Measurements from ENCODE around the gene WRNIP1. TPM values are rescaled to one million over a fixed set of nuclear protein-coding genes. Genes with fewer than 3 reads are reported as not detected.

The WRNIP1 gene
- total RNA-seq, 1 experiment from 2014 or later, result 36.3 TPM

GRCh38 chr6:2745246-2745645 lies 19.9 kb upstream of the WRNIP1 start:
- DNase-seq (ENCODE audit: low spot score) (no peak), ATAC-seq (no peak)
- Mint-ChIP-seq H3K4me1 (peaks cover 19% of the 10 kb centered on the region), H3K36me3 (no peaks in the 10 kb centered on the region), H3K27ac (no peak overlapping the region), H3K4me3 (no peak overlapping the region), H3K9me3 (no peaks in the 10 kb centered on the region; the same call in 1 of the 2 replicates), H3K27me3 (ENCODE audit: low read depth) (no peaks in the 10 kb centered on the region)
- TF ChIP-seq ATF3 (CRISPR knock-in tag; conservative IDR thresholded peaks at IDR 0.05) (no peak), NR2C2 (CRISPR knock-in tag; IDR thresholded peaks at IDR 0.05) (no peak), ZNF317 (CRISPR knock-in tag; IDR thresholded peaks at IDR 0.05; ENCODE audit: borderline replicate concordance, low read depth) (no peak), GRHL2 (CRISPR knock-in tag; IDR thresholded peaks at IDR 0.05; ENCODE audit: insufficient replicate concordance, severe bottlenecking) (no peak), KAT7 (CRISPR knock-in tag; IDR thresholded peaks at IDR 0.05; ENCODE audit: borderline replicate concordance) (no peak), ATF1 (CRISPR knock-in tag; IDR thresholded peaks at IDR 0.05) (no peak), HMGA2 (CRISPR knock-in tag; IDR thresholded peaks at IDR 0.05) (no peak), ATF2 (CRISPR knock-in tag; IDR thresholded peaks at IDR 0.05; ENCODE audit: borderline replicate concordance, low read depth) (no peak), SOX15 (CRISPR knock-in tag; IDR thresholded peaks at IDR 0.05) (no peak), IRF2 (CRISPR knock-in tag; IDR thresholded peaks at IDR 0.05; ENCODE audit: borderline replicate concordance, low read depth) (no peak), USF2 (CRISPR knock-in tag; IDR thresholded peaks at IDR 0.05) (no peak), FOXJ3 (CRISPR knock-in tag; IDR thresholded peaks at IDR 0.05; ENCODE audit: borderline replicate concordance) (no peak)
- TF ChIP-seq, protein P1, sequence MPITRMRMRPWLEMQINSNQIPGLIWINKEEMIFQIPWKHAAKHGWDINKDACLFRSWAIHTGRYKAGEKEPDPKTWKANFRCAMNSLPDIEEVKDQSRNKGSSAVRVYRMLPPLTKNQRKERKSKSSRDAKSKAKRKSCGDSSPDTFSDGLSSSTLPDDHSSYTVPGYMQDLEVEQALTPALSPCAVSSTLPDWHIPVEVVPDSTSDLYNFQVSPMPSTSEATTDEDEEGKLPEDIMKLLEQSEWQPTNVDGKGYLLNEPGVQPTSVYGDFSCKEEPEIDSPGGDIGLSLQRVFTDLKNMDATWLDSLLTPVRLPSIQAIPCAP (CRISPR knock-in tag; IDR thresholded peaks at IDR 0.05), result no peak
- TF ChIP-seq, protein P2, sequence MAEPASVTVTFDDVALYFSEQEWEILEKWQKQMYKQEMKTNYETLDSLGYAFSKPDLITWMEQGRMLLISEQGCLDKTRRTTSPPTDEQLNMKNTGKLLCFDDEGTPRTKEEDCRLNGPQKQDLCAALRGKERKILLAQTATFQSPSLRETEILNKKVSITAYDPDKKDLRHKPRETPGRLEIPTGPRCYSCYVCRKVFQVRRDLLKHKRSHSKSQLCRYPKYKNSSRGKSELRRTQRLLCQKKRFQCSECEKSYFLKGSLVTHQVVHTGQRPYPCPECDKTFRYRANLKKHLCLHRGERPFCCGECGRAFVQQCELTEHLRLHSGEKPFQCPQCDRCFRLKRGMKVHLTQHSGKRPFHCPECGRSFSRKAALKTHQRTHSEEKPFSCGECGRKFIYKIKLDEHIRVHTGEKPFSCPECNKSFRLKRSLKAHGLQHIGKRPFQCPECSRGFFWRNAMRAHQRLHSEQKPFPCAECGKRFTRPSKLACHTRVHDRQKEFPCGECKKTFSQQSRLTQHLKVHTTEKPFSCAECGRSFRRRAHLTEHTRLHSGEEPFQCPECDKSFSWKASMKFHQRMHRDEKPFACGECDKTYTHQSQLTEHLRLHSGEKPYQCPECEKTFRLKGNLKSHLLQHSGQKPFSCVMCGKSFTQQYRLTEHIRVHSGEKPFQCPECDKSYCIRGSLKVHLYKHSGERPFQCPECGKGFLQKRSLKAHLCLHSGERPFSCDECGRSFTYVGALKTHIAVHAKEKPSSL (CRISPR knock-in tag; conservative IDR thresholded peaks at IDR 0.05), result no peak
- TF ChIP-seq, protein P3, sequence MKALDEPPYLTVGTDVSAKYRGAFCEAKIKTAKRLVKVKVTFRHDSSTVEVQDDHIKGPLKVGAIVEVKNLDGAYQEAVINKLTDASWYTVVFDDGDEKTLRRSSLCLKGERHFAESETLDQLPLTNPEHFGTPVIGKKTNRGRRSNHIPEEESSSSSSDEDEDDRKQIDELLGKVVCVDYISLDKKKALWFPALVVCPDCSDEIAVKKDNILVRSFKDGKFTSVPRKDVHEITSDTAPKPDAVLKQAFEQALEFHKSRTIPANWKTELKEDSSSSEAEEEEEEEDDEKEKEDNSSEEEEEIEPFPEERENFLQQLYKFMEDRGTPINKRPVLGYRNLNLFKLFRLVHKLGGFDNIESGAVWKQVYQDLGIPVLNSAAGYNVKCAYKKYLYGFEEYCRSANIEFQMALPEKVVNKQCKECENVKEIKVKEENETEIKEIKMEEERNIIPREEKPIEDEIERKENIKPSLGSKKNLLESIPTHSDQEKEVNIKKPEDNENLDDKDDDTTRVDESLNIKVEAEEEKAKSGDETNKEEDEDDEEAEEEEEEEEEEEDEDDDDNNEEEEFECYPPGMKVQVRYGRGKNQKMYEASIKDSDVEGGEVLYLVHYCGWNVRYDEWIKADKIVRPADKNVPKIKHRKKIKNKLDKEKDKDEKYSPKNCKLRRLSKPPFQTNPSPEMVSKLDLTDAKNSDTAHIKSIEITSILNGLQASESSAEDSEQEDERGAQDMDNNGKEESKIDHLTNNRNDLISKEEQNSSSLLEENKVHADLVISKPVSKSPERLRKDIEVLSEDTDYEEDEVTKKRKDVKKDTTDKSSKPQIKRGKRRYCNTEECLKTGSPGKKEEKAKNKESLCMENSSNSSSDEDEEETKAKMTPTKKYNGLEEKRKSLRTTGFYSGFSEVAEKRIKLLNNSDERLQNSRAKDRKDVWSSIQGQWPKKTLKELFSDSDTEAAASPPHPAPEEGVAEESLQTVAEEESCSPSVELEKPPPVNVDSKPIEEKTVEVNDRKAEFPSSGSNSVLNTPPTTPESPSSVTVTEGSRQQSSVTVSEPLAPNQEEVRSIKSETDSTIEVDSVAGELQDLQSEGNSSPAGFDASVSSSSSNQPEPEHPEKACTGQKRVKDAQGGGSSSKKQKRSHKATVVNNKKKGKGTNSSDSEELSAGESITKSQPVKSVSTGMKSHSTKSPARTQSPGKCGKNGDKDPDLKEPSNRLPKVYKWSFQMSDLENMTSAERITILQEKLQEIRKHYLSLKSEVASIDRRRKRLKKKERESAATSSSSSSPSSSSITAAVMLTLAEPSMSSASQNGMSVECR (CRISPR knock-in tag; IDR thresholded peaks at IDR 0.05; ENCODE audit: borderline replicate concordance), result no peak
- TF ChIP-seq, protein P4, sequence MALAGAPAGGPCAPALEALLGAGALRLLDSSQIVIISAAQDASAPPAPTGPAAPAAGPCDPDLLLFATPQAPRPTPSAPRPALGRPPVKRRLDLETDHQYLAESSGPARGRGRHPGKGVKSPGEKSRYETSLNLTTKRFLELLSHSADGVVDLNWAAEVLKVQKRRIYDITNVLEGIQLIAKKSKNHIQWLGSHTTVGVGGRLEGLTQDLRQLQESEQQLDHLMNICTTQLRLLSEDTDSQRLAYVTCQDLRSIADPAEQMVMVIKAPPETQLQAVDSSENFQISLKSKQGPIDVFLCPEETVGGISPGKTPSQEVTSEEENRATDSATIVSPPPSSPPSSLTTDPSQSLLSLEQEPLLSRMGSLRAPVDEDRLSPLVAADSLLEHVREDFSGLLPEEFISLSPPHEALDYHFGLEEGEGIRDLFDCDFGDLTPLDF (CRISPR knock-in tag; IDR thresholded peaks at IDR 0.05), result no peak
- TF ChIP-seq, protein P5, sequence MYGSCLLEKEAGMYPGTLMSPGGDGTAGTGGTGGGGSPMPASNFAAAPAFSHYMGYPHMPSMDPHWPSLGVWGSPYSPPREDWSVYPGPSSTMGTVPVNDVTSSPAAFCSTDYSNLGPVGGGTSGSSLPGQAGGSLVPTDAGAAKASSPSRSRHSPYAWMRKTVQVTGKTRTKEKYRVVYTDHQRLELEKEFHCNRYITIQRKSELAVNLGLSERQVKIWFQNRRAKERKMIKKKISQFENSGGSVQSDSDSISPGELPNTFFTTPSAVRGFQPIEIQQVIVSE (CRISPR knock-in tag; IDR thresholded peaks at IDR 0.05; ENCODE audit: borderline replicate concordance), result no peak
- POLR2A ChIA-PET, result no interaction called here
- CTCF ChIA-PET, result interaction anchor here (6.5 kb wide), 1 partner anchor 9 kb away, joined by 88 read pairs; no protein-coding TSS in a partner anchor

Measured in WTC11 (cell line).